ENCODE measurements around the gene TMTC2.

Gene TMTC2

GRCh38 chr12:82686168-82687020 lies at the start of gene TMTC2:
Gene TMTC2 (plus strand): TSS chr12:82686906.
- DNase-seq (ENCODE audit: low read depth): peak; percentile 95

DNA sequence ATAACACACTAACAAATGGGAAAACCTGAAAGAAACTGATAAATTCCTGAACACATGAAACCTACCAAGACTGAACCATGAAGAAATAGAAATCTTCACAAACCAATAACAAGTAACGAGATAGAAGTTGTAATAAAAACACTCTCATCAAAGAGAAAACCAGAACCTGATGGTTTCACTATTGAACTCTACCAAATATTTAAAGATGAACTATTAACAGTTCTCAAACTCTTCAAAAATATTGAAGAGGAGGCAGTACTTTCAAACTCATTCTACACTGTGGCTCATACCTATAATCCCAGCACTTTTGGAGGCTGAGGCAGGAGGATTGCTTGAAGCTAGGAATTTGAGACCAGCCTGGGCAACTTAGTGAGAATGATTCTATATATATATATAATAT lies 48.4 kb upstream of the TMTC2 start:
- no peak for DNase-seq (ENCODE audit: low read depth)

GRCh38 chr12:82644896-82645295 lies 41.8 kb upstream of the TMTC2 start:
- no peak for DNase-seq (ENCODE audit: low read depth)

GRCh38 chr12:82645414-82645813 lies 41.3 kb upstream of the TMTC2 start:
- no peak for DNase-seq (ENCODE audit: low read depth)

DNA sequence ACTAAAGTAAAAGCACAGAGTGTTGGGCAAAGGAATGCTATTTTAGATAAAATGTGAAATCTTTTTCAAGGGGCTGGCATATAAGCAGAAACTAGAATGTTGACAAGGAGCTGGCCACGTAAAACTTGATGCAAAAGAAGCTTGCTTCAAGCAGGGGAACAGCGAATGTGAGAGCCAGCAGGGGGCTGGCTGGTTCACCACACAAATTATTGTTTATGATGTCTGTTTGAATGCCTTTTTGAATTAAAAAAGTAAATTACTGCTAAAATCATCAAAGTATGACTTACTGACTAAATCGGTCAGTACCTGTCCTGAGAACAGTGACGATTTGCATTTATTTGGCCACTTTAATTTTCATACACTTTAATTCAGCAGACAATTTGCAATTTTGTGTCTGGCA lies 38.9 kb upstream of the TMTC2 start:
- DNase-seq (ENCODE audit: low read depth): no peak

DNA sequence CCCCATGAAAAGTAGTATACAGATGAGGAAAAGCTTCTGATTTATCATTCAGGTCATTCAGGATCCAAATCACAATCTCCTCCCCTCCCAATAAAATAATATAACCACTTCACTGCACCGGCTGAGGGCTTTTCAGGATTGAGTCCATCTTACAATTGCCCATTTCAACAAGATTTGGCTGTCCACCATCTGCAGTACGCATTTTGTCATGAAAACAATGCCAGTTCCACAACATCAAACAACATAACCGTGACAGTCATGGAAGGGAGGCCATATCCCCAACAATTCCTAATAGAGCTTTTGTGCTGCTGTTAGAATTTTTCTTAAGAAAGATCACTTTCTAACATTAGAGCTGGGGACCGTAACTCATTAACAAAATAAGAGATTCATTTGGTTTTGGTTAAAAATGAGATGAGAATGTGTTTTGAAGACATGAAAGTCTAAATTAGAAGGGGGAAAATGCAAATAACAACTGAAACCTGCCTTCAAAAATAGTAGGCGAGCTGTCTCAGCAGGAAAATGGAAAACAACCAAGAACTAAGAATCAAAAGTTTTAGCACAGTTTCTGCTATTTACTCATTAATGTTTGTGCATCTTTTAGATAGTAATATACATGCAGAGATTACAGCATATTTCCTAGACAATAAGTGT lies 38.3 kb upstream of the TMTC2 start:
- DNase-seq (ENCODE audit: low read depth): no peak

GRCh38 chr12:82650627-82651337 lies 35.9 kb upstream of the TMTC2 start:
- peak; percentile 72 for DNase-seq (ENCODE audit: low read depth)

GRCh38 chr12:82651489-82651888 lies 35.2 kb upstream of the TMTC2 start:
- DNase-seq (ENCODE audit: low read depth): no peak

GRCh38 chr12:82652071-82652470 lies 34.6 kb upstream of the TMTC2 start:
- no peak for DNase-seq (ENCODE audit: low read depth)

DNA sequence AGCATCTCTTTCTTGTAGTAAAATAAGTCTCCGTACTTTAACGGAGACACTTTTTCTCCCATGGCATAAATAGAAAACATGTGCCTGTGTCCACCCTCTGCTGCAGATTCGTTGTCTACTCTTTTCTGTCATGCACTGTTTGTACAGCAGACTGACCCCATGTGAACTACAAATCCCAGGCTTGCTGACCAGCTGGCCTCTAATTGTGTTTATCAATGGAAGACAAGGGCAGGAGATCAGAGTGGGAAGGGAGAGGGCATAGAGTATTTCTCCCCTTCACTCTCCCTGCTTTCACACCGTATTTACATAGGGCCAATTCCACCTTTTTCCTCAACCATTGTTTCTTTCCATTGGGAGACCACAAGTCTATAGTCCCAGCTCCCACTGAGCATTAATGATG lies 31.0 kb upstream of the TMTC2 start:
- DNase-seq (ENCODE audit: low read depth): no peak

- no peak for DNase-seq (ENCODE audit: low read depth)
Measured at GRCh38 chr12:82659343-82660207, 27.1 kb upstream of the TMTC2 start.

- DNase-seq (ENCODE audit: low read depth): peak; percentile 54
Measured at GRCh38 chr12:82660541-82661325, 26.0 kb upstream of the TMTC2 start.

DNA sequence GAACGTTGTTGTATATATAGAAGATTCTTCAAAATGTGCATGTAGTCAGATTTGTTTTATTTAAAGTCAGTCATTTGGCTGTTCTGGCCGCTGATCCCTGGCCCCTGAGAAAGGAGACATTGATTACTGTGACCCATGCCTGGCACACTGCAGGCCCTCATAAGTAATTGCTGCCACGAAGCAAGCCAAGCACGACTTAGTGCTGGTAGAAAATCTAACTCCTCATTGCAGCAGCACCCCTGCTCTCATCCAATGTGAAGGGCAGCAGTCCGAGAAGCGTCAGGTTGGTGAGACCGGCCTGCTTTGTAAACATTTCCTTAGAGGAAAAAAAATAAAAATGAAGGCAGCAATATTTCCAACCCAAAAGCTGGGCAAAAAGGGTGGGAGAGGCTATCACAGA lies 22.8 kb upstream of the TMTC2 start:
- no peak for DNase-seq (ENCODE audit: low read depth)

DNA sequence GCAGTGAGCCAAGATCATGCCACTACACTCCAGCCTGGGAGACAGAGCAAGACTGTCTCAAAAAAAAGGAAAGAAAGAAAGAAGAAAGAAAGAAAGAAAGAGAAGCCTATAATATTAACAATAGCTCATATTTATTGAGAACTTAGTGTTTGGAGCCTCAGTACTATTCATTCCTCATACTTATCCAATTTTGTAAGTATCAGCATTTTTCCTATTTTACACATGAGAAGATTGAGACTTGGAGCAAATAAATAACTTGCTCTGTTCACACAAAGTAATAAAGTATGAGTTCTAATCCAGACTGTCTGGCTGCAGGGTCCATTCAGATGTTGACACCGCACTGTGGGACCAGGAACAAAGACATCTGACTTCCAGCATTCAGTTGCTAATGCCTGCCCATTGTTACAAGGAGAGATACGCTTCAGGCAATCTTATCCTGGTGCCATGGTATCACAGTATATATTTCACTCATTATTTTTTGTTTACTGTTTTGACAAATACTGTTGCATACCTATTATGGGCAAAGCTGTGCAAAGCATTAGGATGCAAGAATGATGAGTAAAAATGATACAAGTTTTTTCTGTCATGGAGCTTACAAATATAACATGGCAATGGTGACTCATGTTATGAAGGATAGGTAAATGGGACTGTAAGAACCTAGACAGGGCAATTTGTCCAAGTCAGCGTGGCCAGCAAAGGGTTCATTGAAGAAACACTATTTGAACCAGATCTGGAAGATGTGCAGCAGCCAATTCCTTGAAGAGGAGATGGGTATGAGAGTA lies 21.4 kb upstream of the TMTC2 start:
- no peak for DNase-seq (ENCODE audit: low read depth)

DNA sequence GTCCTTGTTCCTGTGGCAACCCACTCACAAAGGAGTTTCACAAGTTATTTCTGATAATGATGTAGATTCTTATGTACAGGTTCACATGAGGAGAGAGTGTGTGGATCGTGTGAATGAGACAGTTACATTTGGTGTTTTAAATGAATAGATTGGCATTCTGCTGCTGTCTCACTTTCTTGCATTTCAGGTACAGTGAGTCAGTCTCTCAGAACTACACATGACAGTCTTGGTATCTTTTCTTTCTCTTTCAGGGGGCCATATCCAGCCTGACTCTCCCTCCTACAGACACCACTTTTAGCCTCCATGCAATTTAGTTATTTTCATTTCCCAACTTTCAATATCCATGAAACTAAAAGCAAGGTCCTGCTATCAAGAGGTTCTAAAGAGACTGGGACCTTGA lies 19.9 kb upstream of the TMTC2 start:
- DNase-seq (ENCODE audit: low read depth): no peak

DNA sequence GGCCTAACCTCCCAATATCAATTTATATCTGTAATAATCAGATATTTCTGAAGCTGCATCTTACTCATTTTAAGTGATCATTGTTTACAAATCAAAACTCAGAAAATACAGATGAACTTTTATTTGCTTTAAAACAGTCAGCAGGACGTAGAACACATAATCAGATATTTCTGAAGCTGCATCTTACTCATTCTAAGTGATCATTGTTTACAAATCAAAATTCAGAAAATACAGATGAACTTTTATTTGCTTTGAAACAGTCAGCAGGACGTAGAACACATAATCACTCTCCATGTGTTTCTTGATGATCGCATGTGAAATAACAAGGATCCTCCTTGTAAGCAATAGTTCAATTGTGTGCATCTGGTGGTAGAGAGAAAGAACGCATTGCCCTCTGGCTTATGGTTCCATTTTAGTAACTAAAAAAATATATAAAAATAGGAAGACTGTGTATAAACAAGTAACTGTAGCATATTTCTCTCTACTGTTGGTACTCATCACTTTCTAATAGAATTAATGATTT lies 15.0 kb upstream of the TMTC2 start:
- DNase-seq (ENCODE audit: low read depth): no peak

DNA sequence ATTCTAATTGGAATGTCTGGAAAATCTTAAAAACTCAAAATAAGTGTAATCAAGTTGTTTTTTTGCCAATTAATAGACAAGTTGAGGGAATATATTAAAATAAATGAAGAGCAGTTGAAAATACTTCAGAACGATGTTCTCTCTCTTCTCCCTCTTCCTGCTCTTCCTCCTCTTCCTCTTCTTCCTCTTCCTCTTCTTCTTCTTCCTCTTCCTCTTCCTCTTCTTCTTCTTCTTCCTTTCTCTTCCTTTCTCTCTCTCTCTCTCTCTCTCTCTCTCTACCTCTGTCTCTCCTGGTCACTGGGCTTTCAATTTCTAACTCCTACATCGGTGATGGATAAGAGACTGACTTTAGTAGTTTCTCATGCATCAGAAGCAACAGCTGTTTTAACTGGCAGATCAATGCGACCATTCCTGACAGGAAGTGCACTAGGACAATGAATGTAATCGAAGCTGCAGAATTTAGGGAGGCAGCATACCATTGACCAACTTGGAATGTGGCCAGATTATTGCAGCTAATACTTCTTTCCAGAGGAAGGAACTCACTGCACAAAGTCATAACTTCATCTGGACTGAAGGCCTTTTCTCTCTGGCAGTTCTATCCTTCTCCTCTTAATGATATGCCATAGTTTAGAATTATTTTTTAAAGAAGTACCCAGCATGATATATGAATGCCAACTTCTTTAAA lies 13.8 kb upstream of the TMTC2 start:
- DNase-seq (ENCODE audit: low read depth): no peak

GRCh38 chr12:82673698-82674097 lies 13.0 kb upstream of the TMTC2 start:
- no peak for DNase-seq (ENCODE audit: low read depth)

- no peak for DNase-seq (ENCODE audit: low read depth)
Measured at GRCh38 chr12:82675246-82675645, 11.5 kb upstream of the TMTC2 start.

DNA sequence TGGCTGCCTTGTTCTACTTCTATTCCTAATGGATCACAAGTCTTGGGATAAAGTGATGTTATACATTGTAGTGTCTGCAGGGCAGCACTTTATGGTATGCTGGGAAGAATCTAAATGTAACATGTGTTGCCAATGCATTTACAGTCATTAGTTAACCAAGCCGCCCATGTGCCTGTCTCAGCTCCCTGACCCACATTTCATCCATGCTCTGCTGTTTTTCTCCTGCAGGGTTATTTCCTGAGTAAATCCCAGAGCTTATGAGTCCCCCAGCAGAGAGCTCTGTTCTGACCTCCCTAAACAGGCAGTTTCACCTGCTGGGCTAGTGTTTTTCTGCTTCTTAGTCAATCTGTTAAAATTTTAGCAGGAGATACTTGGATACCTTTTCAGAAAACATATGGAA lies 4.4 kb upstream of the TMTC2 start:
- DNase-seq (ENCODE audit: low read depth): no peak
